HEK293 (cell line): ENCODE results near the gene CAPNS1.
A peak's percentile ranks its signal among the peaks of the same experiment; 100 is the strongest.

Source experiments
- GFI1B ChIP-seq: fragments of 450-650 bp; formaldehyde crosslinking; IDR thresholded peaks from 2 replicates; pipeline ENCODE4 v1.5.1; 2016; ENCODE audit warnings: missing biosample characterization, missing genetic modification characterization
- KLF17 ChIP-seq: fragments of 450-650 bp; formaldehyde crosslinking; IDR thresholded peaks from 2 replicates; pipeline ENCODE4 v1.5.1; 2016; ENCODE audit warnings: missing biosample characterization, missing genetic modification characterization
- OVOL3 ChIP-seq: fragments of 450-650 bp; formaldehyde crosslinking; IDR thresholded peaks from 2 replicates; pipeline ENCODE4 v1.5.1; 2016; ENCODE audit warnings: missing biosample characterization, missing genetic modification characterization
- SETDB1 ChIP-seq: IDR thresholded peaks from one replicate; pipeline ENCODE4 v1.6.1; 2017; ENCODE audit warnings: mild to moderate bottlenecking, low read length, moderate library complexity, mixed read lengths; ENCODE audit not compliant: insufficient read length
- SP3 ChIP-seq: fragments of 450-650 bp; formaldehyde crosslinking; IDR thresholded peaks from 2 replicates; pipeline ENCODE4 v1.5.1; 2016; ENCODE audit warnings: missing biosample characterization, missing genetic modification characterization
- TRIM28 ChIP-seq: IDR thresholded peaks from 2 replicates; pipeline ENCODE4 v1.6.1; 2011; ENCODE audit warnings: low read length, control low read depth, borderline replicate concordance
- WT1 ChIP-seq: fragments of 450-650 bp; formaldehyde crosslinking; IDR thresholded peaks from 2 replicates; pipeline ENCODE4 v1.5.1; 2016; ENCODE audit warnings: missing biosample characterization, missing genetic modification characterization
- ZBTB48 ChIP-seq: fragments of 450-650 bp; formaldehyde crosslinking; IDR thresholded peaks from 2 replicates; pipeline ENCODE4 v1.5.1; 2016; ENCODE audit warnings: missing biosample characterization, missing genetic modification characterization
- ZBTB8A ChIP-seq: fragments of 450-650 bp; formaldehyde crosslinking; IDR thresholded peaks from 2 replicates; pipeline ENCODE4 v1.5.1; 2016; ENCODE audit warnings: missing biosample characterization, missing genetic modification characterization
- ZFP3 ChIP-seq: fragments of 450-650 bp; formaldehyde crosslinking; IDR thresholded peaks from 2 replicates; pipeline ENCODE4 v1.5.1; 2016; ENCODE audit warnings: low read depth, missing biosample characterization, missing genetic modification characterization
- ZNF175 ChIP-seq: fragments of 450-650 bp; formaldehyde crosslinking; IDR thresholded peaks from 2 replicates; pipeline ENCODE4 v1.5.1; 2016; ENCODE audit warnings: missing biosample characterization, missing genetic modification characterization
- ZNF202 ChIP-seq: fragments of 450-650 bp; formaldehyde crosslinking; IDR thresholded peaks from 2 replicates; pipeline ENCODE4 v1.5.1; 2016; ENCODE audit warnings: missing biosample characterization, missing genetic modification characterization, borderline replicate concordance
- ZNF423 ChIP-seq: fragments of 450-650 bp; formaldehyde crosslinking; IDR thresholded peaks from 2 replicates; pipeline ENCODE4 v1.5.1; 2016; ENCODE audit warnings: missing biosample characterization, missing genetic modification characterization
- ZNF510 ChIP-seq: fragments of 450-650 bp; formaldehyde crosslinking; IDR thresholded peaks from 2 replicates; pipeline ENCODE4 v1.5.1; 2018; ENCODE audit warnings: mild to moderate bottlenecking, missing genetic modification characterization, missing biosample characterization; ENCODE audit not compliant: insufficient replicate concordance
- ZNF544 ChIP-seq: fragments of 450-650 bp; formaldehyde crosslinking; IDR thresholded peaks from 2 replicates; pipeline ENCODE4 v1.5.0; 2017; ENCODE audit warnings: missing biosample characterization, missing genetic modification characterization
- ZNF596 ChIP-seq: fragments of 450-650 bp; IDR thresholded peaks from 2 replicates; pipeline ENCODE4 v1.5.0; 2018; ENCODE audit warnings: missing biosample characterization, mild to moderate bottlenecking, missing genetic modification characterization, moderate library complexity
- ZNF629 ChIP-seq: fragments of 450-650 bp; formaldehyde crosslinking; IDR thresholded peaks from 2 replicates; pipeline ENCODE4 v1.5.1; 2017; ENCODE audit warnings: missing biosample characterization, missing genetic modification characterization
- ZNF777 ChIP-seq: fragments of 450-650 bp; formaldehyde crosslinking; IDR thresholded peaks from 2 replicates; pipeline ENCODE4 v1.5.1; 2017; ENCODE audit warnings: missing biosample characterization, missing genetic modification characterization, borderline replicate concordance
- ZNF830 ChIP-seq: fragments of 450-650 bp; IDR thresholded peaks from 2 replicates; pipeline ENCODE4 v1.5.0; 2018; ENCODE audit warnings: missing biosample characterization, missing genetic modification characterization, low read depth, mild to moderate bottlenecking, moderate library complexity
- ZNF843 ChIP-seq: fragments of 450-650 bp; formaldehyde crosslinking; IDR thresholded peaks from 2 replicates; pipeline ENCODE4 v1.5.1; 2016; ENCODE audit warnings: missing biosample characterization, missing genetic modification characterization
- ZSCAN16 ChIP-seq: fragments of 450-650 bp; formaldehyde crosslinking; IDR thresholded peaks from 2 replicates; pipeline ENCODE4 v1.5.1; 2016; ENCODE audit warnings: missing biosample characterization, missing genetic modification characterization
- ZXDB ChIP-seq: fragments of 450-650 bp; formaldehyde crosslinking; IDR thresholded peaks from 2 replicates; pipeline ENCODE4 v1.5.1; 2016; ENCODE audit warnings: missing biosample characterization, missing genetic modification characterization
- TF ChIP-seq, protein P1 (sequence below): fragments of 450-650 bp; formaldehyde crosslinking; conservative IDR thresholded peaks from 2 replicates; pipeline ENCODE4 v1.5.1; 2016; ENCODE audit warnings: low read depth, missing biosample characterization, missing genetic modification characterization
- TF ChIP-seq, protein P2 (sequence below): fragments of 450-650 bp; formaldehyde crosslinking; IDR thresholded peaks from 2 replicates; pipeline ENCODE4 v1.5.1; 2016; ENCODE audit warnings: missing biosample characterization, missing genetic modification characterization
- TF ChIP-seq, protein P3 (sequence below): fragments of 450-650 bp; formaldehyde crosslinking; IDR thresholded peaks from 2 replicates; pipeline ENCODE4 v1.5.1; 2016; ENCODE audit warnings: missing biosample characterization, missing genetic modification characterization
- TF ChIP-seq, protein P4 (sequence below): fragments of 450-650 bp; formaldehyde crosslinking; IDR thresholded peaks from 2 replicates; pipeline ENCODE4 v1.5.1; 2016; ENCODE audit warnings: missing biosample characterization, missing genetic modification characterization, borderline replicate concordance
- TF ChIP-seq, protein P5 (sequence below): fragments of 450-650 bp; formaldehyde crosslinking; IDR thresholded peaks from 2 replicates; pipeline ENCODE4 v1.5.1; 2016; ENCODE audit warnings: missing biosample characterization, missing genetic modification characterization, low read depth

The CAPNS1 gene

GRCh38 chr19:36141039-36141927, 1.4 kb downstream of the CAPNS1 start (continued):
- TF ChIP-seq, protein P1, sequence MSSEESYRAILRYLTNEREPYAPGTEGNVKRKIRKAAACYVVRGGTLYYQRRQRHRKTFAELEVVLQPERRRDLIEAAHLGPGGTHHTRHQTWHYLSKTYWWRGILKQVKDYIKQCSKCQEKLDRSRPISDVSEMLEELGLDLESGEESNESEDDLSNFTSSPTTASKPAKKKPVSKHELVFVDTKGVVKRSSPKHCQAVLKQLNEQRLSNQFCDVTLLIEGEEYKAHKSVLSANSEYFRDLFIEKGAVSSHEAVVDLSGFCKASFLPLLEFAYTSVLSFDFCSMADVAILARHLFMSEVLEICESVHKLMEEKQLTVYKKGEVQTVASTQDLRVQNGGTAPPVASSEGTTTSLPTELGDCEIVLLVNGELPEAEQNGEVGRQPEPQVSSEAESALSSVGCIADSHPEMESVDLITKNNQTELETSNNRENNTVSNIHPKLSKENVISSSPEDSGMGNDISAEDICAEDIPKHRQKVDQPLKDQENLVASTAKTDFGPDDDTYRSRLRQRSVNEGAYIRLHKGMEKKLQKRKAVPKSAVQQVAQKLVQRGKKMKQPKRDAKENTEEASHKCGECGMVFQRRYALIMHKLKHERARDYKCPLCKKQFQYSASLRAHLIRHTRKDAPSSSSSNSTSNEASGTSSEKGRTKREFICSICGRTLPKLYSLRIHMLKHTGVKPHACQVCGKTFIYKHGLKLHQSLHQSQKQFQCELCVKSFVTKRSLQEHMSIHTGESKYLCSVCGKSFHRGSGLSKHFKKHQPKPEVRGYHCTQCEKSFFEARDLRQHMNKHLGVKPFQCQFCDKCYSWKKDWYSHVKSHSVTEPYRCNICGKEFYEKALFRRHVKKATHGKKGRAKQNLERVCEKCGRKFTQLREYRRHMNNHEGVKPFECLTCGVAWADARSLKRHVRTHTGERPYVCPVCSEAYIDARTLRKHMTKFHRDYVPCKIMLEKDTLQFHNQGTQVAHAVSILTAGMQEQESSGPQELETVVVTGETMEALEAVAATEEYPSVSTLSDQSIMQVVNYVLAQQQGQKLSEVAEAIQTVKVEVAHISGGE (tag by site-specific recombination): 0 out of 2 replicates have a peak, but pooled peaks have one; percentile 7
- TF ChIP-seq SETDB1 (no peak), ZNF843 (tag by site-specific recombination) (no peak), ZNF596 (no peak), SP3 (tag by site-specific recombination) (peak; percentile 99), ZNF510 (tag by site-specific recombination) (no peak), ZNF544 (tag by site-specific recombination) (no peak), ZBTB48 (tag by site-specific recombination) (peak; percentile 93; the same call in 1 of the 2 replicates), KLF17 (tag by site-specific recombination) (peak; percentile 49), ZBTB8A (tag by site-specific recombination) (no peak), ZNF777 (tag by site-specific recombination) (no peak), OVOL3 (tag by site-specific recombination) (no peak), ZXDB (tag by site-specific recombination) (no peak), GFI1B (tag by site-specific recombination) (no peak), ZSCAN16 (tag by site-specific recombination) (no peak), WT1 (tag by site-specific recombination) (no peak), TRIM28 (no peak), ZNF175 (tag by site-specific recombination) (no peak), ZNF423 (tag by site-specific recombination) (no peak), ZNF830 (no peak), ZFP3 (tag by site-specific recombination) (no peak), ZNF629 (tag by site-specific recombination) (no peak), ZNF202 (tag by site-specific recombination) (no peak)
- TF ChIP-seq, protein P2, sequence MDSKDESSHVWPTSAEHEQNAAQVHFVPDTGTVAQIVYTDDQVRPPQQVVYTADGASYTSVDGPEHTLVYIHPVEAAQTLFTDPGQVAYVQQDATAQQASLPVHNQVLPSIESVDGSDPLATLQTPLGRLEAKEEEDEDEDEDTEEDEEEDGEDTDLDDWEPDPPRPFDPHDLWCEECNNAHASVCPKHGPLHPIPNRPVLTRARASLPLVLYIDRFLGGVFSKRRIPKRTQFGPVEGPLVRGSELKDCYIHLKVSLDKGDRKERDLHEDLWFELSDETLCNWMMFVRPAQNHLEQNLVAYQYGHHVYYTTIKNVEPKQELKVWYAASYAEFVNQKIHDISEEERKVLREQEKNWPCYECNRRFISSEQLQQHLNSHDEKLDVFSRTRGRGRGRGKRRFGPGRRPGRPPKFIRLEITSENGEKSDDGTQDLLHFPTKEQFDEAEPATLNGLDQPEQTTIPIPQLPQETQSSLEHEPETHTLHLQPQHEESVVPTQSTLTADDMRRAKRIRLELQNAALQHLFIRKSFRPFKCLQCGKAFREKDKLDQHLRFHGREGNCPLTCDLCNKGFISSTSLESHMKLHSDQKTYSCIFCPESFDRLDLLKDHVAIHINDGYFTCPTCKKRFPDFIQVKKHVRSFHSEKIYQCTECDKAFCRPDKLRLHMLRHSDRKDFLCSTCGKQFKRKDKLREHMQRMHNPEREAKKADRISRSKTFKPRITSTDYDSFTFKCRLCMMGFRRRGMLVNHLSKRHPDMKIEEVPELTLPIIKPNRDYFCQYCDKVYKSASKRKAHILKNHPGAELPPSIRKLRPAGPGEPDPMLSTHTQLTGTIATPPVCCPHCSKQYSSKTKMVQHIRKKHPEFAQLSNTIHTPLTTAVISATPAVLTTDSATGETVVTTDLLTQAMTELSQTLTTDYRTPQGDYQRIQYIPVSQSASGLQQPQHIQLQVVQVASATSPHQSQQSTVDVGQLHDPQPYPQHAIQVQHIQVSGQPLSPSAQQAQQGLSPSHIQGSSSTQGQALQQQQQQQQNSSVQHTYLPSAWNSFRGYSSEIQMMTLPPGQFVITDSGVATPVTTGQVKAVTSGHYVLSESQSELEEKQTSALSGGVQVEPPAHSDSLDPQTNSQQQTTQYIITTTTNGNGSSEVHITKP (tag by site-specific recombination): peak; percentile 60; the same call in 1 of the 2 replicates
- TF ChIP-seq, protein P3, sequence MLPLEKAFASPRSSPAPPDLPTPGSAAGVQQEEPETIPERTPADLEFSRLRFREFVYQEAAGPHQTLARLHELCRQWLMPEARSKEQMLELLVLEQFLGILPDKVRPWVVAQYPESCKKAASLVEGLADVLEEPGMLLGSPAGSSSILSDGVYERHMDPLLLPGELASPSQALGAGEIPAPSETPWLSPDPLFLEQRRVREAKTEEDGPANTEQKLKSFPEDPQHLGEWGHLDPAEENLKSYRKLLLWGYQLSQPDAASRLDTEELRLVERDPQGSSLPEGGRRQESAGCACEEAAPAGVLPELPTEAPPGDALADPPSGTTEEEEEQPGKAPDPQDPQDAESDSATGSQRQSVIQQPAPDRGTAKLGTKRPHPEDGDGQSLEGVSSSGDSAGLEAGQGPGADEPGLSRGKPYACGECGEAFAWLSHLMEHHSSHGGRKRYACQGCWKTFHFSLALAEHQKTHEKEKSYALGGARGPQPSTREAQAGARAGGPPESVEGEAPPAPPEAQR (tag by site-specific recombination): no peak
- TF ChIP-seq, protein P4, sequence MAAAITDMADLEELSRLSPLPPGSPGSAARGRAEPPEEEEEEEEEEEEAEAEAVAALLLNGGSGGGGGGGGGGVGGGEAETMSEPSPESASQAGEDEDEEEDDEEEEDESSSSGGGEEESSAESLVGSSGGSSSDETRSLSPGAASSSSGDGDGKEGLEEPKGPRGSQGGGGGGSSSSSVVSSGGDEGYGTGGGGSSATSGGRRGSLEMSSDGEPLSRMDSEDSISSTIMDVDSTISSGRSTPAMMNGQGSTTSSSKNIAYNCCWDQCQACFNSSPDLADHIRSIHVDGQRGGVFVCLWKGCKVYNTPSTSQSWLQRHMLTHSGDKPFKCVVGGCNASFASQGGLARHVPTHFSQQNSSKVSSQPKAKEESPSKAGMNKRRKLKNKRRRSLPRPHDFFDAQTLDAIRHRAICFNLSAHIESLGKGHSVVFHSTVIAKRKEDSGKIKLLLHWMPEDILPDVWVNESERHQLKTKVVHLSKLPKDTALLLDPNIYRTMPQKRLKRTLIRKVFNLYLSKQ: no peak
- TF ChIP-seq, protein P5, sequence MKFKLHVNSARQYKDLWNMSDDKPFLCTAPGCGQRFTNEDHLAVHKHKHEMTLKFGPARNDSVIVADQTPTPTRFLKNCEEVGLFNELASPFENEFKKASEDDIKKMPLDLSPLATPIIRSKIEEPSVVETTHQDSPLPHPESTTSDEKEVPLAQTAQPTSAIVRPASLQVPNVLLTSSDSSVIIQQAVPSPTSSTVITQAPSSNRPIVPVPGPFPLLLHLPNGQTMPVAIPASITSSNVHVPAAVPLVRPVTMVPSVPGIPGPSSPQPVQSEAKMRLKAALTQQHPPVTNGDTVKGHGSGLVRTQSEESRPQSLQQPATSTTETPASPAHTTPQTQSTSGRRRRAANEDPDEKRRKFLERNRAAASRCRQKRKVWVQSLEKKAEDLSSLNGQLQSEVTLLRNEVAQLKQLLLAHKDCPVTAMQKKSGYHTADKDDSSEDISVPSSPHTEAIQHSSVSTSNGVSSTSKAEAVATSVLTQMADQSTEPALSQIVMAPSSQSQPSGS (tag by site-specific recombination): no peak; the same call in 1 of the 2 replicates
